IPS-NIHi7 (cell line): ENCODE data around the gene KLHL29.
A peak's percentile ranks its signal among the peaks of the same experiment; 100 is the strongest.

ENCODE experiments used
- DNase-seq: peaks from one replicate; pipeline ENCODE4 v3.0.0; 2012; ENCODE audit warnings: mixed read lengths; ENCODE audit errors: extremely low spot score

The KLHL29 gene

DNA sequence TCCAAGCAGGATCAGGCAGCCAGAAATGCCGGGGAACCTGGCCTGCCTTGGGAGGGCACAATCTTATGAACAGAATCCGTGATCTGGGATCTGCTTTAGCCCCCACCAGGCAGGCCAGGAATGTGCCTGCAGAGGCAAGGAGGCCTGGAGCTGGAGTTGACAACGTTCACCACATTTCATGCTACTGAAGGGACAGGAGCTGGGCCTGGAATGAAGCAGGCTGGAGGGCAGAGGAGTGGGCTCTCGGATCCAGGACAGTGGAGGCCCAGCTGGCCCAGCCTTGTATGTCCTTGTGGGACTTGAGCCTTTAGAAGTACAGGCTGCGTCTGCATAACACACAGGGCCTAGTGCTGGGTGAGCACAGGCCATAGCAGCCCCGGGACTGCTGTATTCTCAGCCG, 91.8 kb downstream of the KLHL29 start:
- no peak for DNase-seq

DNA sequence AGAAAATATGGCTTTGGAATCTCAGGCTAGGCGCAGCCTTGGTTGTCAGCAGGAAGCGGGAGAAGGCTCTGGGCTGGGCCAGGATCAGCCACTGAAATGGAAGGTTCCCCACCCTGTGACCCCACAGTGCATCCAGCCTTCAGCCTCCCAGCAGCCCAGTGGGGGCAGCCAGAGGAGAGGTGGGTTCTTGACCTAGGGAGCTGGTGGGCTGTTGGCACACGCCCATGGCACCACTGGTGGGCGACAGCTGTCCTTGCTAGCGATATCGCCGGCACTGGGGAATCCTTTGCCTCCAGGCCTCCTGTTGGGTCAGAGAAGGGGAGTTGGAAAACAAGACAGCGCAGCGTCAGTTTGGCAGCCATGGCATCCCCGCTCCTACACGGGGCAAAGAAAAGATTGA, 92.4 kb downstream of the KLHL29 start:
- no peak for DNase-seq

DNA sequence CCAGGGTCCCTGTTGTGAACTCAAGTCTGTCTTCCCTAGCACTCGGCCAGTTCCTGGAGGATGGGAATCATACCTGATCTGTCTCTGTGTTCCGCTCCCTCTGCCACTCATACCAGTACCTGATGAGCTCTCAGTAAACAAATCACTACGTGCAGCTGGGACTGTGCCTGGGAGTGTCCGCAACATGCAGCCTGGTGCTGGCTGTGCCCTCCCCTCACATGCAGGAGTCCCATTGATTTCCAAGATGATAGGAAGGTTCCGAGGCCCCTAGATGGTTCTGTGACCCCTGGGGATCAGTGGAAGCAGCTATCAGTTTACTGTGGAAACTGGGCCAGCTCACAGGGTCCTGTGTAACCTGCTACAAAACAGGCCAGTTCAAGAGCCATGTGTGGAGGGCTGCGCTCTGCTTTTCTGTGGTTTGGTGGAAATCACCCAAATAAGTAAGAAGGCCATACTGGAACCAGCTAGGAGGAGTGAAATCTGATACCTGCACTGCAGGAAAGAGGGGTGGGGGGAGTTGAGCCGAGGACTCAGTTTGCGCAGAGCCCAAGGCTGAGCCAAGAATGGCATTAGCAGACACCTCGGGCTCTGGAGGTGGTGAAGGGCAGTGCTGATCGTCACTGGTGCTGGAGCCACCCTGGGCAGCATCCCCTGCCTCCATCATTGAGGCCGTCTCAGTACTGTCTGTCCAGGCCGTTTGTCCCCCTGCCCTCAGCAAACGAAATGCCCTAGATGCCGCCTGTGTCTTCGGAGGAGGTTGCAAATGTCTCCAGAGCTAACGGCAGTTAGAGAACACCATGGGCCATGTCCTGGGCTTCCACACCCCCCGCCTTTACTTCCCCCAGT, 93.3 kb downstream of the KLHL29 start:
- DNase-seq, result peak; percentile 70

GRCh38 chr2:23478933-23479683, 94.1 kb downstream of the KLHL29 start:
- DNase-seq, result no peak

DNA sequence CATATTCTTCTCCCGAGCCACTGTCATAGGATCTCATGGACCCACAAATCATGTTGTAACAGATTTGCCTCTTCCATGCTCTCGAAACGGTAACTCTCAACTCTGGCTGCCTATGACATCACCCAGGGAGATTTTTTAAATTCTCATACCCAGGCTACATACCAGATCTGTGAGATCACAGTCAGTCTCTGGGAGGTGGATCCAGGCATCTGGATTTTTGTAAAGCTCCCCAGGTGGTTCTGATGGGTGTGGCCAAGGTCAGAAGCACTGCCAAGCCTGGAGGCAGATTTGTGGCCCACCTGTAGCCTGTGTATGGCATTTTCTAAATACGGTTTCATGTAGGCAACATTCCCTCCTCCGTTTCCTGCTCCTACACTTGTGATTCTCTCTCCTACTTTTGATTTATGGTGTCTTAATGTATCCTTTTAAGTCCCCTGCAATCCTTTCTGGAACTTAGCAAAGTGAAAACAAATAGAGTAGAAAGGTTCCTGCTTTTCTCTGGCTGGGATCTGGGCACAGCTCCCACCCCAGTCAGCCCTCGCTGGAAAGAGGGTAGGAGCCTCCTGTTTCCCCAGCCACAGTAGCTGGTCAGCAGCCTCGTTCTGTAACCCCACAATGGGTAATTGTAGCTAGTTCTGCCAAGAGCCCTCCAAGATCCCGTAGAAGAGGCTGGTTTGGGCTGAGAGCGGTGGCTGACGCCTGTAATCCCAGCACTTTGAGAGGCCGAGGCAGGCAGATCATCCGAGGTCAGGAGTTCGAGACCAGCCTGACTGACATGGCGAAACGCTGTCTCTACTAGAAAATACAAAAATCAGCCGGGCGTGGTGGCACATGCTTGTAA, 96.2 kb downstream of the KLHL29 start:
- peak; percentile 79 for DNase-seq

- DNase-seq, result no peak
Measured at GRCh38 chr2:23482188-23482587, 97.2 kb downstream of the KLHL29 start.

DNA sequence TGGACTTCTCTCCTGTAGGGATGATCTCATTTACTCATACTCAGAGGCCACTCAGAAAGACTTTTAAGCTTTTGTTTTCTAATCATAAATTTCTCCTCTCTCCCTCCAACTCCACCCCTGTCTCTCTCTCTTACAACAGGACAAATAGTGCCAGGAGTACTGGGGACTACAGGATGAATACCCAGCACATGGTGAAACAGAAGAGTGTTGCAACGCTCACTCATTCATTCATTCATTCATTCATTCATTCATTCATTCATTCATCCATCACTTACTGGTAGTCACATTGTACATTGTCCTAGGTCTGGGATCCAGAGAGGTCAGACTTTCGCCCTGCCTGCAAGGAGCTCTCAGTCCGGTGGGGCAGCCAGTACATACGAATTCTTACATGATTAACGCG, 97.6 kb downstream of the KLHL29 start:
- DNase-seq, result no peak

DNA sequence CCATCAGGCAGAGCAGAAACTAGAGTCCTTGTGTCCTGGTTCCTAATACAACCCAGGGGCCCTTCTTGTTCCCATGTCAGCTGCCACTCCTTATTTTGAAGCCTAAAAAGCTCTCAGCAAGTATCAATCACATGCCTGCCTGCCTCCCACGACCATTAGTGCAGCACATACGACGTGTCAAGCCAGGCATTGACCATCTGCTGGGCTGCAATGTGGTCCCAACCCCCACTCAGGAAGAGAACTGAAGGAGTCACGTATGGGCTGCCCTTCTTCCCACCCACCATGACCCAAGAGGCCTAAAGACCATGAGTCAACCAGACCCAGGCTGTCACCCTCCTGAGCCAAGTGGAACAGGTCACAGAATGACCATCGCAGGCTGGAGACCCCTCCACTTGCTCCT, 98.8 kb downstream of the KLHL29 start:
- DNase-seq, result no peak

GRCh38 chr2:23484275-23484674, 99.3 kb downstream of the KLHL29 start:
- DNase-seq, result no peak

GRCh38 chr2:23484767-23485166, 99.8 kb downstream of the KLHL29 start:
- DNase-seq, result no peak

DNA sequence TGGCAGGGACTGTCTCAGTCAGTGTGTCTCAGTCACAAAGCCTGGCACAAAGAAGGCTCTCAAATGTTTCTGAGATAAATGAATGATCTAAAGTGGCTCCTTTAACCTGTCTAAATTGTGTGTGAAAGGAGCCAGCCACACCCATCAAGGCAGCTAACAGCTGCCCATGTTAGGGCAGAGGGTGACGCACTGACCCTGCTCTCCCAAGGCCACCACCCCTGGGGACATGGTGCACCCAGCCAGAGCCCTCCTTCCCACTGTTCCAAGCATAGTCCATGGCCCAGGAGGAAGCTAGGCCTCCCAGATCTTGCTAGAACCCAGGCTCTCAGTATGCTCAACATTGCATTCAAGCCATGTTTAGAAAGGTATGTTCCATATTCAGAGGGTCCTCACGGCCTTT, 100.3 kb downstream of the KLHL29 start:
- no peak for DNase-seq

GRCh38 chr2:23485841-23486683, 101.1 kb downstream of the KLHL29 start:
- DNase-seq, result no peak

DNA sequence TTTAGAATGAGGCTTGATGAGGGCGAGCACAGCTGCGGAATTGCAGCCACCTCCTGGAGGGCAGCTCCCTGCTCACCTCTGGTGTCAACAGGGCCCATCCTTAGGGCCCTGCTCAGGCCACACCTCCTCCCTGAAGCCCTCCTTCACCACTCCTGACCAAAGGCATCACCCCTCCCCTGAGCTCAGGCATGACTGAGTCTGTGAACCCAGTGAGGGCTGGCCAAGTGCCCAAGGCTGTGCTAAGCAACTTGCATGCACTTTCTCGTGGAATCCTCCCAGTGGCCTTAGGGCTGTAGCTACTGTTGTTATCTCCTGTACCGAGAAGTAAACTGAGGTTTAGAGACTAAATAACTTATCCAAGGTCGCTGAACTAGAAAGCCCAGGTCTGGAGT, 101.7 kb downstream of the KLHL29 start:
- no peak for DNase-seq

- DNase-seq, result no peak
Measured at GRCh38 chr2:23487735-23488492, 102.9 kb downstream of the KLHL29 start.

DNA sequence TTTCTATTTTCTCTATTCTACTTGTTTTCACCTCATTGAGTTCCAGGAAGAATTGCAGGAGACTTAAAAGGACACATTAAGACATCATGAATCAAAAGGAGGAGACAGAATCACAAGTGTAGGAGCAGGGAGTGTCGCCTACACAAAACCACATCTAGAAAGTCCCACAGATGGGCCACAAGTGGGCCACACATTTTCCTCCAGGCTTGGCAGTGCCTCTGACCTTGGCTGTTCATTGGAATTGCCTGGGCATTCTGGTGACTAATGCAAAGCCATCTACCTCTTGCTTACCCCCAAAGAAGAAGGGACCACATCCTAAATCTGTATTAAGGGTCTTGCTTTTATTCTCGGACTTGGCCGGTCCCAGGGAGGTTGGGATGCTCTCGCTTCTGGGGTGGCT, 103.6 kb downstream of the KLHL29 start:
- no peak for DNase-seq

- no peak for DNase-seq
Measured at GRCh38 chr2:23489471-23490322, 104.7 kb downstream of the KLHL29 start.

- no peak for DNase-seq
Measured at GRCh38 chr2:23491591-23492336, 106.8 kb downstream of the KLHL29 start.

GRCh38 chr2:23492337-23492675, 107.3 kb downstream of the KLHL29 start:
- DNase-seq, result no peak

GRCh38 chr2:23492921-23493320, 107.9 kb downstream of the KLHL29 start:
- no peak for DNase-seq
